ENCODE results near the gene DECR2.

DNA sequence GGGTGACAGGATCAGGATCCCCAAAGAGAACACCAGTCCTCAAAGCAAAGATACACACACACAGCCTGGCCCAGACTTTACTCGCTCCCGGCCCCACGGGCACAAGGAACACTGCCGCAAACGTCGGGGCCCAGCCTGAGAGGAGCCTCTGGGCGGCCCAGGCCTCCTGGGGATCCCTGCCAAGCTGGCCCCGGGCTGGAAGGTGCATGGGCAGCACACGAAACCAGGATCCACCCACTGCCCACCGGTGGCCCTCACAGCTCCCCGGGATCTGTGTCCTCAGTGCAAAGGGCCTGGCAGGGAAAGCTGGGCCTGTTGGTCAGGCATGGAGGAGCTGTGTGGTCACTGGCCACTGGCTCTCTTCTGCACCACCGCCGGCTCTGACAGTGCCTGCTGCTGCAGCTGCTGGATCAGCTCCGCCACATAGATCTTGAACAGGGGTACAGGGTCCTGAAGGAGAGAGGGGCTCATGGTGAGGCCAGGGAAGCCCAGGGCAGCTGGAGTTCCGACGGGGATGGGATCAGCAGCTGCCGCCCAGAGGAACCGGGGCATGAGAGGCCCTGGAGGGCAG is 34.3 kb upstream of the DECR2 start:
- TF ChIP-seq, protein P1, sequence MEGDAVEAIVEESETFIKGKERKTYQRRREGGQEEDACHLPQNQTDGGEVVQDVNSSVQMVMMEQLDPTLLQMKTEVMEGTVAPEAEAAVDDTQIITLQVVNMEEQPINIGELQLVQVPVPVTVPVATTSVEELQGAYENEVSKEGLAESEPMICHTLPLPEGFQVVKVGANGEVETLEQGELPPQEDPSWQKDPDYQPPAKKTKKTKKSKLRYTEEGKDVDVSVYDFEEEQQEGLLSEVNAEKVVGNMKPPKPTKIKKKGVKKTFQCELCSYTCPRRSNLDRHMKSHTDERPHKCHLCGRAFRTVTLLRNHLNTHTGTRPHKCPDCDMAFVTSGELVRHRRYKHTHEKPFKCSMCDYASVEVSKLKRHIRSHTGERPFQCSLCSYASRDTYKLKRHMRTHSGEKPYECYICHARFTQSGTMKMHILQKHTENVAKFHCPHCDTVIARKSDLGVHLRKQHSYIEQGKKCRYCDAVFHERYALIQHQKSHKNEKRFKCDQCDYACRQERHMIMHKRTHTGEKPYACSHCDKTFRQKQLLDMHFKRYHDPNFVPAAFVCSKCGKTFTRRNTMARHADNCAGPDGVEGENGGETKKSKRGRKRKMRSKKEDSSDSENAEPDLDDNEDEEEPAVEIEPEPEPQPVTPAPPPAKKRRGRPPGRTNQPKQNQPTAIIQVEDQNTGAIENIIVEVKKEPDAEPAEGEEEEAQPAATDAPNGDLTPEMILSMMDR (IDR thresholded peaks at IDR 0.05; ENCODE audit: insufficient read depth, low read depth, low read length): no peak
- no peak for TF ChIP-seq EZH2 (IDR thresholded peaks at IDR 0.05; ENCODE audit: insufficient read depth, low read length)
